Kasumi-1 (cell line): Measurements from ENCODE around the gene SHANK3.

ENCODE experiments used
- DNase-seq, 2 experiments: peaks; one replicate each; lab custom pipeline; 2025; lab: John Stamatoyannopoulos, UW

SHANK3 gene

GRCh38 chr22:50699001-50699755, 26.6 kb downstream of the SHANK3 start:
- DNase-seq, result no peak

- DNase-seq, result no peak
Measured at GRCh38 chr22:50699756-50700386, 27.2 kb downstream of the SHANK3 start.

- no peak for DNase-seq
Measured at GRCh38 chr22:50700387-50701075, 27.9 kb downstream of the SHANK3 start.

GRCh38 chr22:50701076-50701419, 28.4 kb downstream of the SHANK3 start:
- DNase-seq, result no peak

- DNase-seq, result no peak
Measured at GRCh38 chr22:50701428-50702154, 29.0 kb downstream of the SHANK3 start.

- DNase-seq, result no peak
Measured at GRCh38 chr22:50702261-50702671, 29.6 kb downstream of the SHANK3 start.

GRCh38 chr22:50702821-50703725, 30.4 kb downstream of the SHANK3 start:
- DNase-seq, result no peak

- DNase-seq, result no peak
Measured at GRCh38 chr22:50703726-50704509, 31.3 kb downstream of the SHANK3 start.

GRCh38 chr22:50704510-50705218, 32.0 kb downstream of the SHANK3 start:
- DNase-seq, result no peak

- no peak for DNase-seq
Measured at GRCh38 chr22:50705219-50705691, 32.6 kb downstream of the SHANK3 start.

- DNase-seq, result no peak
Measured at GRCh38 chr22:50705851-50706351, 33.3 kb downstream of the SHANK3 start.

- no peak for DNase-seq
Measured at GRCh38 chr22:50706481-50707125, 34.0 kb downstream of the SHANK3 start.

GRCh38 chr22:50708474-50708873, 35.9 kb downstream of the SHANK3 start:
- DNase-seq, result no peak

- no peak for DNase-seq
Measured at GRCh38 chr22:50708996-50709395, 36.4 kb downstream of the SHANK3 start.

GRCh38 chr22:50710221-50710620, 37.6 kb downstream of the SHANK3 start:
- no peak for DNase-seq

- DNase-seq, result no peak
Measured at GRCh38 chr22:50710886-50711285, 38.3 kb downstream of the SHANK3 start.

GRCh38 chr22:50711446-50712340, 39.1 kb downstream of the SHANK3 start:
- DNase-seq, result no peak
